ENCODE measurements around the gene GRAP2. TPM values are rescaled to one million over a fixed set of nuclear protein-coding genes. Genes with fewer than 3 reads are reported as not detected.

GRAP2 gene
- total RNA-seq, 1 donor from 2014 or later: not detected

DNA sequence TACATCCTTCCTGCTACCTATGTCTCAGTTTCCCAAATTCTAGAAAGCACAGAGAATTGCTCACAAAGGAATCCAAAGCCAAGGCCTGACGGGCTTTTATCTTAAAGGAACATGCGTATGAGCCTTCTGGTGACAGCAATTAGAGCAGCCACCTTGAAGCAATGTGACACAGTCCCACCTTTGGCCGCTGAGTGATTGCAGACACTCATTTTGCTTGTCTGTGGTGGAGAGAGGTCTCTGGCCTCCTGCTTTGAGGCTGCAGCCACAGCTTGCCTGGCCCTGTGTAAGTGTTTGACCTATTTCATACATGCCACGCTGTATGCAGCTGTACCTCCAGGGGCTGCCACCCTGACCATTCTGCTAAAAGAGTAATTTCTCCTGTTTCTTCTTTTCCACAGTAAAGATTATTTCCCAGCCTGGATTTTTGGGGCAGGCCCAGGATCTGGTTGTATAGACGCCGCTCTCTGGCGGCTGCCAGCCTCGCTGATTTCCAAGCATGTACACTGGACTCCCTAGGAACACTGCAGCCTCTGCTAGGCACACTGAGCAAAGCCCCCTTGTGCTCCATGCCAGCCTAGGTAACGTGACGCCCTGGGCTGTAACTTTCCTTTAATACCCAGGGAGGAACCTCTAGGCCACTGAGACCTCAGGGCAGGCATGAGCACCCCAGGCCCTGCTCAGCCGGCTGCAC is 58.2 kb downstream of the GRAP2 start:
- TF ChIP-seq, protein P1, sequence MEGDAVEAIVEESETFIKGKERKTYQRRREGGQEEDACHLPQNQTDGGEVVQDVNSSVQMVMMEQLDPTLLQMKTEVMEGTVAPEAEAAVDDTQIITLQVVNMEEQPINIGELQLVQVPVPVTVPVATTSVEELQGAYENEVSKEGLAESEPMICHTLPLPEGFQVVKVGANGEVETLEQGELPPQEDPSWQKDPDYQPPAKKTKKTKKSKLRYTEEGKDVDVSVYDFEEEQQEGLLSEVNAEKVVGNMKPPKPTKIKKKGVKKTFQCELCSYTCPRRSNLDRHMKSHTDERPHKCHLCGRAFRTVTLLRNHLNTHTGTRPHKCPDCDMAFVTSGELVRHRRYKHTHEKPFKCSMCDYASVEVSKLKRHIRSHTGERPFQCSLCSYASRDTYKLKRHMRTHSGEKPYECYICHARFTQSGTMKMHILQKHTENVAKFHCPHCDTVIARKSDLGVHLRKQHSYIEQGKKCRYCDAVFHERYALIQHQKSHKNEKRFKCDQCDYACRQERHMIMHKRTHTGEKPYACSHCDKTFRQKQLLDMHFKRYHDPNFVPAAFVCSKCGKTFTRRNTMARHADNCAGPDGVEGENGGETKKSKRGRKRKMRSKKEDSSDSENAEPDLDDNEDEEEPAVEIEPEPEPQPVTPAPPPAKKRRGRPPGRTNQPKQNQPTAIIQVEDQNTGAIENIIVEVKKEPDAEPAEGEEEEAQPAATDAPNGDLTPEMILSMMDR (conservative IDR thresholded peaks at IDR 0.05; ENCODE audit: low read depth, low read length): no peak
- H3K4me3 ChIP-seq (ENCODE audit: low read depth, low read length): no peak overlapping the region
- DNase-seq (ENCODE audit: low read depth): no peak

DNA sequence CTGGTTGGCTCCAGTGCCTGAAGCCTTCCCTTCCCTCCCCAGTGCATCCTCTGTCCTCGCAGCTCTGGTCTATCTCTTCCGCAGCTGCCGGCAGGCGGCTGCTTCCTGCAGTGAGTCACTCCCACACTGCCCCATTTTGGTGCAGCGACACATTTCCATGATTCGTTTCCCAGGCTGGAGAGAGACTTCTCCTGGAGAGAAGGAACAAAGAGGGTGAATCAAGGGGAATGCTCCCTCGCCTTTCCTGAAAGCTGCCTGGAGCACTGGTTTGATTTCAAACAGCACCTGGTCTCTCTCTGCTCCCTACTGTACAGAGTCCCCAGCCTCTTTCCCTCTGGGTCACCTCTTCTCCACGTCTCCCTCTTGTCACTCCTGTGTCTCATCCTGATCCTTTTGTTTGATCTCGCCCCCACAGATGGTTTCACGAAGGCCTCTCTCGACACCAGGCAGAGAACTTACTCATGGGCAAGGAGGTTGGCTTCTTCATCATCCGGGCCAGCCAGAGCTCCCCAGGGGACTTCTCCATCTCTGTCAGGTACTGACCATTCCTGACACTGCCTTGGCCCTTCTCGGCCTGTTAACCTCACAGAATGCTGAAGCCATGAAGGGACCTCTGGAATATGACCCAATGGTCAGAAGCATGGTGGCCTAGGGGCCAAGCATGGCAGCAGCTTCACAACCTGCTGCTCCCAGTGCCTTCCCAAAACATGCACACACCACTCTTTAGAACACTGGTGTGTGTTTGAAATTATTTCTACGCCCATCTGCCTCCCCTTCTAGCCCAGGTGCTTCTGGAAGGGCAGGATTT is 59.0 kb downstream of the GRAP2 start, which contains the start of gene TMA7B:
TMA7B (plus strand) TSS at position 758 of the 808 bp plus-strand sequence. CDS start 3,978 bp downstream, outside the sequence.
- H3K4me3 ChIP-seq (ENCODE audit: low read depth, low read length): no peak within 1 kb of the TSS
- DNase-seq (ENCODE audit: low read depth): no peak
- TF ChIP-seq, protein P1 (conservative IDR thresholded peaks at IDR 0.05; ENCODE audit: low read depth, low read length): peak; percentile 39

DNA sequence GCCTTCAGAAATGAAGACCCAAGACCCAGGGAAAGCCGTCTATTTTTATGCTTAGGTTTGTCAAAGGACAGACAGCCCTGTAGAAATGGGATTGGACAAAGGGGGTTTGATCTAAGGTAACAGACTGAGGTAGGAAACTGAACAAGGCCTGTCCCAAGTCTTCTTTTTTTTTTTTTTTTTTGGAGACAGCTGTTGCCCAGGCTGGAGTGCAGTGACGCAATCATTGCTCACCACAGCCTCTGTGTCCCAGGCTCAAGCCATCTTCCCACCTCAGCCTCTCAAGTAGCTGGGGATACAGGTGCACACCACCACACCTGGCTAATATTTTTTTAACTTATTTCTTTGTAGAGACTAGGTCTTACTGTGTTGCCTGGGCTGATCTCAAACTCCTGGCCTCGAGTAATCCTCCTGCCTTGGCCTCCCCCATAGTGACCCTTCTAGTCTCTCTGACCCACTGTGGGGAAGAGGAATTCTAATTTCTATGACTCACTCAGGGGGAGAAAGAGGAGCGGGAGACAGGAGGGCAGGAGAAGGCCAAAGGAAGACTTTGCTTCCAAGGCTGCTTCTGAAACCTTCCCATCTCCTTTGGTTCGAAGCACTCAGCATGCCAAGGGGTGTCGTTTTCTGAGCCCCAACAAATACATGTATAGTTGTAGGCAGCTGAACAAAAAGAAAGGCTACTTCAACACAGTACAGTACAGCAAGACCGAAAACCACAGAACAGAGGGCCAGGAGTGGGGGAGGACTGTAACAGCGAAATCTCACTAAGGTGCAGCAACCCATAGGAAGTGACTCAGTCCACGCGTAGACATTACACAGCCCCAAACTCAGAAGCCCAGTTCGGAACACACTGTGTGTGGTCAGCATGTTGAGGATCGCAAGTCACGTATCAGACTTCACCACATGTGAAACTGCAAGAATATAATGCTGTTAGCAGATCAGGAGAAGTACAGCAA is 60.2 kb downstream of the GRAP2 start:
- no peak for DNase-seq (ENCODE audit: low read depth)
- TF ChIP-seq, protein P1 (conservative IDR thresholded peaks at IDR 0.05; ENCODE audit: low read depth, low read length): no peak
- no peak overlapping the region for H3K4me3 ChIP-seq (ENCODE audit: low read depth, low read length)

DNA sequence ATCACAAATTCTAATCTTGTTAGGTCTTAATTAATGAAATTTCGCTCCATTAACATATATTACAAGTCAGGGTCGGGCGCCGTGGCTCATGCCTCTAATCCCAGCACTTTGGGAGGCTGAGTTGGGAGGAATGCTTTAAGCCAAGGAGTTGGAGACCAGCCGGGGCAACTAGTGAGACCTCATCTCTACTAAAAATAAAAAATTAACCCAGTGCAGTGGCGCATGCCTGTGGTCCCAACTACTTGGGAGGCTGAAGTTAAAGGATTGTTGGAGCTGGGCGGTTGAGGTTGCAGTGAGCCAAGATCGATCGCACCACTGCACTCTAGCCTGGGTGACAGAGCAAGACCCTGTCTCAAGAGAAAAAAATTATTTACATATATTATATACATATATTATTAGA is 61.2 kb downstream of the GRAP2 start:
- H3K4me3 ChIP-seq (ENCODE audit: low read depth, low read length): no peak overlapping the region
- TF ChIP-seq, protein P1 (conservative IDR thresholded peaks at IDR 0.05; ENCODE audit: low read depth, low read length): no peak
- no peak for DNase-seq (ENCODE audit: low read depth)

DNA sequence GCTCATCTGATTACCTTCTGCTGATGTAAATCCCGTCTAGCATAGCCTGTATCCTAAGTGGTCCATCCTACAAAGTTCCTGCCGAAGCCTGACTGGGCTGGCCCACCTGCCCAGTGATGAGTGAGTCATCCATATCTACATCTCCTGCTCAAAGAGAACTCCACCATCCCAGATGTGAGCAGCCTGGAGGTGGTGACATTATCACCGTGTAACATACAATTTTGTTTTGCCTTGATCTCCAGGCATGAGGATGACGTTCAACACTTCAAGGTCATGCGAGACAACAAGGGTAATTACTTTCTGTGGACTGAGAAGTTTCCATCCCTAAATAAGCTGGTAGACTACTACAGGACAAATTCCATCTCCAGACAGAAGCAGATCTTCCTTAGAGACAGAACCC is 64.9 kb downstream of the GRAP2 start:
- H3K4me3 ChIP-seq (ENCODE audit: low read depth, low read length): no peak overlapping the region
- TF ChIP-seq, protein P1 (conservative IDR thresholded peaks at IDR 0.05; ENCODE audit: low read depth, low read length): no peak
- DNase-seq (ENCODE audit: low read depth): no peak

DNA sequence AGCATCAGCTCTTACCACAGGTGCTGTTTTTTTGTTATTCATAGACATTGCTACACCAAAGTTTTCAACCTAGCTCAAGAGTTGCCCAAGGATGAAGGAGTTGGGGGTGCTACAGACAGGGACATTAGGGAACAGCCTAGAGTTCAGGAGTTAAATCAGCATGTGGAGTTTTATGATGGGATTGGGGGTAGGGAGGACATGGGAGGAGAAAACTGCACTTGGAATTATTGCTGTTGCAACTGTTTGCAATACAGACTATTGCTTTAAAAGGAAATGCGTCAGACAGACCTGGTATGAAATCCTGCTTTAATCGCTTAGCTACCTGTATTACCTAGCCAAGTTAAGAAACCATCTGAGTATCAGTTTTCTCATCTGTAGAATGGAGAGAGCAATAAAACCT is 65.6 kb downstream of the GRAP2 start:
- DNase-seq (ENCODE audit: low read depth): no peak
- TF ChIP-seq, protein P1 (conservative IDR thresholded peaks at IDR 0.05; ENCODE audit: low read depth, low read length): no peak
- H3K4me3 ChIP-seq (ENCODE audit: low read depth, low read length): no peak overlapping the region
